HCT116 (cell line): ENCODE results near the gene M1AP. TPM values are rescaled to one million over a fixed set of nuclear protein-coding genes. Genes with fewer than 3 reads are reported as not detected.
"Not testable (repeated sequence)": the region's sequence is repeated elsewhere in the genome, so short reads cannot be mapped to it uniquely, and the experiment has no call there.

Source experiments
- ATAC-seq: fragments of 200-7000 bp; cut with Tn5 transposase; 2 replicates; pipeline ENCODE4 v1.9.1; 2020; ENCODE audit warnings: mild to moderate bottlenecking, moderate library complexity
- BruUV-seq: library from RNA; stranded (reverse); fragments of 400-500 nt; replicated peaks from 2 replicates; lab custom pipeline; 2021; lab: Mats Ljungman, UMichigan
- CTCF ChIA-PET: fragments of 300-600 bp; sonication (Branson Sonifier 250); formaldehyde crosslinking; loops from one replicate; lab custom pipeline; 2021; ENCODE audit warnings: antibody characterized with exemption; lab: Charles Lee
- POLR2A ChIA-PET: fragments of 300-600, 350-600 bp; sonication (Branson Sonifier 250); formaldehyde crosslinking; loops from one replicate; lab custom pipeline; 2021; ENCODE audit warnings: antibody characterized with exemption; lab: Charles Lee
- RAD21 ChIA-PET, 2 experiments: fragments of 300-600 bp; sonication (Branson Sonifier 250); formaldehyde crosslinking; loops; one replicate each; lab custom pipeline; 2023; ENCODE audit warnings: low total read pairs in 2 of 2; ENCODE audit not compliant: uncharacterized antibody in 2 of 2, unreplicated experiment in 2 of 2, low non-redundant PET in 1 of 2; lab: Charles Lee
- DNase-seq: peaks from one replicate; pipeline ENCODE4 v3.0.0-alpha.2; 2010; ENCODE audit warnings: low read depth, low spot score
- H2AFZ ChIP-seq: fragments of 200-600 bp; shearing (Covaris generic), sonication (generic); 2 replicates; pipeline ENCODE4 v1.6.1; 2017; ENCODE audit warnings: low read depth, mixed run types, mixed read lengths, antibody characterized with exemption, low read length; ENCODE audit not compliant: poor library complexity, severe bottlenecking
- H3K27ac ChIP-seq: 2 replicates; pipeline ENCODE4 v1.5.1; 2012; ENCODE audit warnings: low read depth, low read length
- H3K27me3 ChIP-seq: fragments of 200-600 bp; sonication (generic); 2 replicates; pipeline ENCODE4 v1.6.1; 2016; ENCODE audit warnings: mixed run types, low read length, mixed read lengths; ENCODE audit not compliant: insufficient read depth
- H3K36me3 ChIP-seq, 2 experiments: fragments of 200-500 bp in 1 of 2; fragments of 200-600 bp in 1 of 2; sonication (Bioruptor generic) in 1 of 2; sonication (generic) in 1 of 2; 2 replicates each; pipeline versions ENCODE4 v1.5.1 to v1.6.1; 2014 to 2016; ENCODE audit warnings: low read length in 2 of 2, inconsistent platforms in 1 of 2, mixed read lengths in 1 of 2, mixed run types in 1 of 2; ENCODE audit not compliant: insufficient read depth in 2 of 2, control insufficient read depth in 1 of 2
- H3K4me1 ChIP-seq, 2 experiments: fragments of 200-600 bp in 1 of 2; sonication (generic) in 1 of 2; 2 replicates each; pipeline versions ENCODE4 v1.5.1 to v1.6.1; 2012 to 2017; ENCODE audit warnings: low read length in 2 of 2, inconsistent platforms in 1 of 2, mild to moderate bottlenecking in 1 of 2, mixed read lengths in 1 of 2, mixed run types in 1 of 2, moderate library complexity in 1 of 2; ENCODE audit not compliant: insufficient read depth in 2 of 2, control insufficient read depth in 1 of 2
- H3K4me2 ChIP-seq: fragments of 200-600 bp; sonication (generic); 2 replicates; pipeline ENCODE4 v1.6.1; 2017; ENCODE audit warnings: mixed run types, low read length, mixed read lengths
- H3K4me3 ChIP-seq, 2 experiments: fragments of 200-600 bp in 1 of 2; sonication (generic) in 1 of 2; replicated peaks in 1 of 2; 2 replicates each; pipeline ENCODE4 v1.5.1; 2011 to 2016; ENCODE audit warnings: low read length in 2 of 2, control low read depth in 1 of 2, low read depth in 1 of 2, mild to moderate bottlenecking in 1 of 2, mixed read lengths in 1 of 2, mixed run types in 1 of 2
- H3K79me2 ChIP-seq: fragments of 200-600 bp; sonication (generic); 2 replicates; pipeline ENCODE4 v1.6.1; 2017; ENCODE audit warnings: mild to moderate bottlenecking, mixed run types, low read length, moderate library complexity, mixed read lengths; ENCODE audit not compliant: insufficient read depth
- H3K9ac ChIP-seq: fragments of 200-600 bp; sonication (generic); 2 replicates; pipeline ENCODE4 v1.6.1; 2016; ENCODE audit warnings: low read length, mixed read lengths
- H3K9me2 ChIP-seq: fragments of 200-600 bp; sonication (generic), shearing (Covaris generic); 2 replicates; pipeline ENCODE4 v1.6.1; 2017; ENCODE audit warnings: mixed run types, mild to moderate bottlenecking, moderate library complexity; ENCODE audit not compliant: insufficient read depth
- H3K9me3 ChIP-seq, 2 experiments: fragments of 200-500 bp in 1 of 2; fragments of 200-600 bp in 1 of 2; sonication (Bioruptor generic) in 1 of 2; sonication (generic) in 1 of 2; 2 replicates each; pipeline ENCODE4 v1.6.1; 2014 to 2017; ENCODE audit warnings: low read length in 2 of 2, mixed read lengths in 2 of 2, inconsistent platforms in 1 of 2, low read depth in 1 of 2, mild to moderate bottlenecking in 1 of 2, mixed run types in 1 of 2, moderate library complexity in 1 of 2; ENCODE audit not compliant: control insufficient read depth in 1 of 2, insufficient read depth in 1 of 2
- H4K20me1 ChIP-seq: fragments of 200-600 bp; sonication (generic), shearing (Covaris generic); 2 replicates; pipeline ENCODE4 v1.6.1; 2017; ENCODE audit warnings: mixed run types, mild to moderate bottlenecking, moderate library complexity; ENCODE audit not compliant: insufficient read depth
- CTCF ChIP-seq, 3 experiments: fragments of 200-600 bp in 1 of 3; sonication (generic) in 1 of 3; IDR thresholded peaks in 2 of 3; conservative IDR thresholded peaks in 1 of 3; 2 replicates each; pipeline ENCODE4 v1.5.1; 2012 to 2017; ENCODE audit warnings: low read depth in 2 of 3, low read length in 2 of 3, antibody characterized with exemption in 1 of 3, borderline replicate concordance in 1 of 3, control low read depth in 1 of 3, mild to moderate bottlenecking in 1 of 3, mixed read lengths in 1 of 3, mixed run types in 1 of 3, moderate library complexity in 1 of 3; ENCODE audit not compliant: insufficient read depth in 1 of 3
- SP1 ChIP-seq: IDR thresholded peaks from 2 replicates; pipeline ENCODE4 v1.6.1; 2012; ENCODE audit warnings: low read depth
- ZFX ChIP-seq: fragments of 450-650 bp; IDR thresholded peaks from 2 replicates; pipeline ENCODE4 v1.6.1; 2017
- ZNF274 ChIP-seq: fragments of 200-500 bp; sonication (Bioruptor generic); IDR thresholded peaks from 2 replicates; pipeline ENCODE4 v1.6.1; 2014; ENCODE audit warnings: mild to moderate bottlenecking, low read depth, low read length, inconsistent platforms
- intact Hi-C: fragments of 100-400 bp; cut with micrococcal nuclease; formaldehyde crosslinking; loops from 2 replicates; pipeline ENCODE4 v1.10.0; 2022
- total RNA-seq: library from RNA; stranded (reverse); gene quantifications from one replicate; pipeline ENCODE4 v1.2.1, GENCODE V29; 2021; ENCODE audit not compliant: unreplicated experiment

The M1AP gene
- total RNA-seq, 1 experiment from 2014 or later, result 28.2 TPM

DNA sequence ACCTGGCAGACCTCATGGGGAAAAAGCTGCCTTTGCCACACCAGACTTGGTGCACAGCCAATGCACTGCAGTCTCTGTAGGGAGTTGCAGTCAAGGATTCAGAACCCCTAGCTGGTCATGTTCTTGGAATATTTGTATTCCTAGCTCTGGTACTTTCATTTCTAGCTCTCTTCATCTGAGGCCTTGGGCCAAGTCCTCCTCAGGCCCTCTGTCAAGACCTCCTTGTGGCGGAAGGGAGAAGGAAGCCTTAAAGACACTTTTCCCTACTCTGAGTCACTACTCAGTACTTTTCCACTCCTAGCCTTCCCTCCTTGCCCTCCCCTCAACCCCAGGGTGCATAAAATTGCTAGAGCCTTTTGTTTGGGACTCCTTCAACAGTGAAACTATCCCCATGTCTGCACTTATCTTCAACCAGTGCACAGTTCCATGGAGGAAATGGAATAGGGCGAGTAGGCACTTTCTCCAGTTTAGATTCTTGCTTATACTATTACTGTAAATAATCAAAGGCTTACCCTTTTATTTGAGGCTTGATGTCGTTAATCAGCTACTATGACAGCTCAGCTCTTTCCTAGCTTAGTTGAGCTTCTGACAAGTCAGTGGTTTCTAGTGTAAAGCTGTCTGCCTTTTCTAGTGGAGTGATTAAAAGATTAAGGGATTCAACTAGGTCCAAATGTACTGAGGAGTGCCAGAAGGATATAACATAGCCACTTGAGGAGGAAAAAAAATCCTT lies 15.8 kb downstream of the M1AP start:
- Histone ChIP-seq H3K27ac (peak overlapping the region; percentile 73), H3K36me3 (peaks cover 4 to 15% of the 10 kb centered on the region in 2 experiments), H3K4me1 (peaks cover 20 to 21% of the 10 kb centered on the region in 2 experiments), H3K79me2 (no peaks in the 10 kb centered on the region), H3K4me3 (peak overlapping the region in 1 of 2 experiments; percentile 3; a peak in 1 of 4 replicates), H3K9me3 (no peaks in the 10 kb centered on the region), H3K4me2 (peak overlapping the region; percentile 50), H4K20me1 (no peaks in the 10 kb centered on the region), H3K9ac (peak overlapping the region; percentile 37; the same call in 1 of the 2 replicates), H2AFZ (no peak overlapping the region), H3K27me3 (no peaks in the 10 kb centered on the region), H3K9me2 (no peaks in the 10 kb centered on the region)
- DNase-seq, result peak; percentile 51
- intact Hi-C loops, result no loop called here
- ATAC-seq, result peak; percentile 96
- ChIA-PET CTCF (interaction anchor here (0.8 kb wide), 1 partner anchor 44 kb away, joined by 3 read pairs; no protein-coding TSS in a partner anchor), POLR2A (interaction anchor here (1.0 to 1.8 kb wide), 3 partner anchors 8 to 22 kb away, joined by 3 to 5 read pairs (median 3); partner anchors contain the start of genes M1AP and SEMA4F), RAD21 (no interaction called here)
- BruUV-seq, result no TSS peak
- no peak for TF ChIP-seq ZNF274
- no peak for TF ChIP-seq ZFX
- peak; percentile 68 for TF ChIP-seq SP1
- peak in 2 of 3 experiments; percentile 30 to 40; a peak in 4 of 6 replicates for TF ChIP-seq CTCF (IDR thresholded peaks at IDR 0.05 in 2 of 3, conservative IDR thresholded peaks at IDR 0.05 in 1 of 3; ENCODE audit: borderline replicate concordance in 1 of 3, insufficient read depth in 1 of 3, low read depth in 2 of 3, low read length in 2 of 3)

DNA sequence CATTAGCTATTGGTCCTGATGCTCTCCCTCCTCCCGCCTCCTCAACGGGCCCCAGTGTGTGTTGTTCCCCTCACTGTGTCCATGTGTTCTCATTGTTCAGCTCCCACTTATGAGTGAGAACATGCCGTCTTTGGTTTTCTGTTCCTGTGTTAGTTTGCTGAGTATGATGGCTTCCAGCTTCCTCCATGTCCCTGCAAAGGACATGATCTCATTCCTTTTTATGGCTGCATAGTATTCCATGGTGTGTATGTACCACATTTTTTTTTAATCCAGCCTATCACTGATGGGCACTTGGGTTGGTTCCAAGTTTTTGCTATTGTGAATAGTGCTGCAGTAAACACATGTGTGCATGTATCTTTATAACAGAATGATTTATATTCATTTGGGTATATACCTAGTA lies 17.7 kb downstream of the M1AP start:
- not testable (repeated sequence) for BruUV-seq, H3K27me3 ChIP-seq

More for the DNA sequence above, 17.7 kb downstream of the M1AP start:
- H3K9ac ChIP-seq, H3K9me3 ChIP-seq, H3K4me3 ChIP-seq, ATAC-seq, H3K4me2 ChIP-seq, POLR2A ChIA-PET, DNase-seq, H4K20me1 ChIP-seq, RAD21 ChIA-PET, H3K9me2 ChIP-seq, intact Hi-C loops, H3K27ac ChIP-seq, CTCF ChIA-PET, H3K79me2 ChIP-seq, H3K36me3 ChIP-seq, H2AFZ ChIP-seq: not testable (repeated sequence)
- peaks cover 20 to 21% of the 10 kb centered on the region in 2 experiments for H3K4me1 ChIP-seq
